BJ (cell line): ENCODE results near the gene NKAIN2. TPM values are rescaled to one million over a fixed set of nuclear protein-coding genes. Genes with fewer than 3 reads are reported as not detected.

Experiments used
- CTCF ChIA-PET: fragments of 350-600 bp; formaldehyde crosslinking; extraction: SDS; loops from one replicate; lab custom pipeline; 2021; ENCODE audit warnings: antibody characterized with exemption, inconsistent platforms; lab: Yijun Ruan, JAX
- POLR2A ChIA-PET: fragments of 300-600 bp; sonication (Branson Sonifier 250); formaldehyde crosslinking; extraction: SDS; loops from one replicate; lab custom pipeline; 2021; ENCODE audit warnings: antibody characterized with exemption; lab: Charles Lee
- DNase-seq: peaks from one replicate; pipeline ENCODE4 v3.0.0-alpha.2; 2011; ENCODE audit warnings: low read depth
- H3K27me3 ChIP-seq: 2 replicates; pipeline ENCODE4 v1.6.0; 2011; ENCODE audit warnings: low read length; ENCODE audit not compliant: control insufficient read depth, insufficient read depth
- H3K36me3 ChIP-seq: 2 replicates; pipeline ENCODE4 v1.5.1; 2011; ENCODE audit warnings: low read length; ENCODE audit not compliant: control insufficient read depth, insufficient read depth
- H3K4me3 ChIP-seq: 2 replicates; pipeline ENCODE4 v1.5.1; 2011; ENCODE audit warnings: low read depth, mild to moderate bottlenecking, control low read depth, low read length
- polyA plus RNA-seq: library from polyadenylated mRNA; depleted of rRNA; stranded (reverse); fragments of >200 nt; gene quantifications from 2 replicates; pipeline ENCODE4 v1.2.3, GENCODE V29; 2011
- TF ChIP-seq, protein P1 (sequence below): IDR thresholded peaks from 2 replicates; pipeline ENCODE4 v1.5.1; 2011; ENCODE audit warnings: low read depth, mild to moderate bottlenecking, control low read depth, inconsistent platforms, low read length, moderate library complexity; ENCODE audit not compliant: insufficient read depth

The NKAIN2 gene
- polyA plus RNA-seq, 1 experiment: not detected

- TF ChIP-seq, protein P1, sequence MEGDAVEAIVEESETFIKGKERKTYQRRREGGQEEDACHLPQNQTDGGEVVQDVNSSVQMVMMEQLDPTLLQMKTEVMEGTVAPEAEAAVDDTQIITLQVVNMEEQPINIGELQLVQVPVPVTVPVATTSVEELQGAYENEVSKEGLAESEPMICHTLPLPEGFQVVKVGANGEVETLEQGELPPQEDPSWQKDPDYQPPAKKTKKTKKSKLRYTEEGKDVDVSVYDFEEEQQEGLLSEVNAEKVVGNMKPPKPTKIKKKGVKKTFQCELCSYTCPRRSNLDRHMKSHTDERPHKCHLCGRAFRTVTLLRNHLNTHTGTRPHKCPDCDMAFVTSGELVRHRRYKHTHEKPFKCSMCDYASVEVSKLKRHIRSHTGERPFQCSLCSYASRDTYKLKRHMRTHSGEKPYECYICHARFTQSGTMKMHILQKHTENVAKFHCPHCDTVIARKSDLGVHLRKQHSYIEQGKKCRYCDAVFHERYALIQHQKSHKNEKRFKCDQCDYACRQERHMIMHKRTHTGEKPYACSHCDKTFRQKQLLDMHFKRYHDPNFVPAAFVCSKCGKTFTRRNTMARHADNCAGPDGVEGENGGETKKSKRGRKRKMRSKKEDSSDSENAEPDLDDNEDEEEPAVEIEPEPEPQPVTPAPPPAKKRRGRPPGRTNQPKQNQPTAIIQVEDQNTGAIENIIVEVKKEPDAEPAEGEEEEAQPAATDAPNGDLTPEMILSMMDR: no peak
- Histone ChIP-seq H3K36me3 (no peaks in the 10 kb centered on the region), H3K27me3 (no peaks in the 10 kb centered on the region), H3K4me3 (no peak overlapping the region)
- POLR2A ChIA-PET: no interaction called here
- no peak for DNase-seq
- CTCF ChIA-PET: no interaction called here
These were observed 96.1 kb downstream of the NKAIN2 start for GRCh38 chr6:123899745-123900144.

GRCh38 chr6:123901436-123901835 is 97.8 kb downstream of the NKAIN2 start:
- Histone ChIP-seq H3K4me3 (no peak overlapping the region), H3K36me3 (no peaks in the 10 kb centered on the region), H3K27me3 (no peaks in the 10 kb centered on the region)
- ChIA-PET CTCF (no interaction called here), POLR2A (no interaction called here)
- TF ChIP-seq, protein P1: no peak
- no peak for DNase-seq

GRCh38 chr6:123902738-123903313 is 99.2 kb downstream of the NKAIN2 start:
- CTCF ChIA-PET: no interaction called here
- POLR2A ChIA-PET: no interaction called here

DNA sequence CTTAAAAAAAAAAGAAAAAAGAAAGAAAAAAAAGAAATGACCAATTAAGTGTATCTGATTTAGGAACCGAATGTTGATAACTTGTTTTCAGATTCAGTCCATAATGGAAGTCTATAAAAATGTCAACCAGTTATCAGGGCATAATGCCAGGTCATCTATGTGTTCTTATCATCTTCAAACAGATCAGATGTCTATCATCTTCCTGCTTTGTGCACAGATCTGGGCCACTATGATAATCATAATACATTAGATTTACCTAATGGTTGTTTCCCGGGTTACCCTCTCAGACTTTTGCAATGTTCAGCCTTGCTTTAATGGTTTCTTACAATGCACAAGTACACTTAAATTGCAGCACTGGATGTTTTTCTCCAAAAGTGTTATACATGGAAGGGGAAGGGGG is 100.6 kb downstream of the NKAIN2 start:
- POLR2A ChIA-PET: no interaction called here
- TF ChIP-seq, protein P1: no peak
- no peak overlapping the region for H3K4me3 ChIP-seq
- CTCF ChIA-PET: no interaction called here
- H3K27me3 ChIP-seq: no peaks in the 10 kb centered on the region
- H3K36me3 ChIP-seq: no peaks in the 10 kb centered on the region
- no peak for DNase-seq

More at GRCh38 chr6:123902738-123903313, 99.2 kb downstream of the NKAIN2 start:
- Histone ChIP-seq H3K4me3 (no peak overlapping the region), H3K36me3 (no peaks in the 10 kb centered on the region), H3K27me3 (no peaks in the 10 kb centered on the region)
- no peak for DNase-seq
- TF ChIP-seq, protein P1: no peak

GRCh38 chr6:123908797-123909196 is 105.1 kb downstream of the NKAIN2 start:
- no peak for DNase-seq
- TF ChIP-seq, protein P1: no peak
- CTCF ChIA-PET: no interaction called here
- POLR2A ChIA-PET: no interaction called here
- Histone ChIP-seq H3K27me3 (no peaks in the 10 kb centered on the region), H3K36me3 (no peaks in the 10 kb centered on the region), H3K4me3 (no peak overlapping the region)
